K562 (cell line): ENCODE measurements around the gene DUOXA2. TPM values are rescaled to one million over a fixed set of nuclear protein-coding genes. Genes with fewer than 3 reads are reported as not detected.

ENCODE experiments used
- ATAC-seq: fragments of 200-7000 bp; cut with Tn5 transposase; 3 replicates; pipeline ENCODE4 v1.9.1; 2020; ENCODE audit warnings: moderate library complexity
- BruUV-seq: library from RNA; stranded (reverse); fragments of 400-500 nt; replicated peaks from 2 replicates; lab custom pipeline; 2021; lab: Mats Ljungman, UMichigan
- CTCF ChIA-PET: fragments of 300-600 bp; formaldehyde crosslinking; extraction: SDS; loops from one replicate; lab custom pipeline; 2021; ENCODE audit warnings: low intra/inter-chr PET ratio; lab: Yijun Ruan, JAX
- POLR2A ChIA-PET: fragments of 300-600, 350-650 bp; sonication (Branson Sonifier 250); formaldehyde crosslinking; extraction: SDS; loops from one replicate; lab custom pipeline; 2021; ENCODE audit warnings: antibody characterized with exemption, inconsistent platforms; lab: Yijun Ruan, JAX
- DNase-seq, 4 experiments: peaks; one replicate each; pipeline versions ENCODE4 v3.0.0 to v3.0.0-alpha.2; 2011 to 2018; ENCODE audit warnings: low spot score in 3 of 4, mixed read lengths in 3 of 4; ENCODE audit errors: extremely low read depth in 1 of 4
- FAIRE-seq: peaks from 2 replicates; lab custom pipeline; 2011; peaks lifted over from hg19 to GRCh38; lab: Jason Lieb, UNC
- H2AFZ ChIP-seq: 2 replicates; pipeline ENCODE4 v1.6.0; 2011; ENCODE audit warnings: low read depth, low read length, control low read depth, inconsistent platforms
- H3K27ac ChIP-seq: fragments of 200-600 bp; 3 replicates; pipeline ENCODE4 v1.8.0; 2011; ENCODE audit warnings: low read depth, mild to moderate bottlenecking, control low read depth, inconsistent platforms, low read length, moderate library complexity, mixed read lengths; ENCODE audit errors: extremely low read depth
- H3K27me3 ChIP-seq, 2 experiments: fragments of 300-600 bp in 1 of 2; 2 replicates in 1 of 2; 3 replicates in 1 of 2; pipeline versions ENCODE4 v1.6.0 to v1.8.0; 2011; ENCODE audit warnings: inconsistent platforms in 2 of 2, low read length in 2 of 2, mild to moderate bottlenecking in 1 of 2, mixed read lengths in 1 of 2, moderate library complexity in 1 of 2; ENCODE audit not compliant: control insufficient read depth in 2 of 2, insufficient read depth in 2 of 2
- H3K36me3 ChIP-seq: fragments of 300-600 bp; 3 replicates; pipeline ENCODE4 v1.8.0; 2011; ENCODE audit warnings: mild to moderate bottlenecking, low read length, inconsistent platforms; ENCODE audit not compliant: control insufficient read depth, insufficient read depth
- H3K4me1 ChIP-seq, 2 experiments: fragments of 200-600 bp in 1 of 2; replicated peaks in 1 of 2; 2 replicates in 1 of 2; 3 replicates in 1 of 2; pipeline versions ENCODE4 v1.5.1 to v1.8.0; 2011; ENCODE audit warnings: inconsistent platforms in 2 of 2, low read length in 2 of 2, mild to moderate bottlenecking in 1 of 2, mixed read lengths in 1 of 2, moderate library complexity in 1 of 2; ENCODE audit not compliant: control insufficient read depth in 2 of 2, insufficient read depth in 2 of 2
- H3K4me2 ChIP-seq: 2 replicates; pipeline ENCODE4 v1.6.1; 2011; ENCODE audit warnings: low read length, control low read depth, inconsistent platforms, mixed read lengths; ENCODE audit not compliant: insufficient read depth
- H3K4me3 ChIP-seq: fragments of 200-600 bp; sonication (generic), shearing (Covaris generic); 2 replicates; pipeline ENCODE4 v1.5.1; 2016; ENCODE audit warnings: control low read depth, inconsistent platforms
- H3K79me2 ChIP-seq: fragments of 200-600 bp; 3 replicates; pipeline ENCODE4 v1.8.0; 2011; ENCODE audit warnings: low read length, inconsistent platforms; ENCODE audit not compliant: control insufficient read depth, insufficient read depth
- H3K9ac ChIP-seq, 2 experiments: 2 replicates each; pipeline versions ENCODE4 v1.6.0 to v1.6.1; 2011; ENCODE audit warnings: low read depth in 2 of 2, low read length in 2 of 2, control low read depth in 1 of 2, inconsistent platforms in 1 of 2, mild to moderate bottlenecking in 1 of 2, mixed read lengths in 1 of 2; ENCODE audit not compliant: insufficient read depth in 1 of 2
- H3K9me1 ChIP-seq: one replicate; pipeline ENCODE4 v1.6.0; 2011; ENCODE audit warnings: inconsistent platforms, mild to moderate bottlenecking, low read length, moderate library complexity; ENCODE audit not compliant: control insufficient read depth, insufficient read depth
- H3K9me3 ChIP-seq: replicated peaks from 2 replicates; pipeline ENCODE4 v1.5.1; 2011; ENCODE audit warnings: low read depth, low read length, inconsistent platforms; ENCODE audit not compliant: control insufficient read depth, insufficient read depth
- H4K20me1 ChIP-seq: replicated peaks from 2 replicates; pipeline ENCODE4 v1.6.1; 2011; ENCODE audit warnings: low read length, inconsistent platforms, mixed read lengths; ENCODE audit not compliant: control insufficient read depth, insufficient read depth
- CREBBP ChIP-seq: IDR thresholded peaks from one replicate; pipeline ENCODE4 v1.6.1; 2012; ENCODE audit warnings: low read depth, mild to moderate bottlenecking, control low read depth, inconsistent platforms, low read length
- RCOR1 ChIP-seq, 2 experiments: IDR thresholded peaks; 2 replicates each; pipeline ENCODE4 v1.6.1; 2012; ENCODE audit warnings: low read depth in 2 of 2, low read length in 2 of 2, borderline replicate concordance in 1 of 2, improper control_type of control experiment in 1 of 2
- SAFB2 ChIP-seq: fragments of 200-400 bp; formaldehyde crosslinking; IDR thresholded peaks from 2 replicates; pipeline ENCODE4 v1.6.1; 2018; ENCODE audit warnings: borderline replicate concordance, low read length, low read depth, moderate library complexity; ENCODE audit not compliant: severe bottlenecking
- ZBTB17 ChIP-seq: fragments of 450-650 bp; formaldehyde crosslinking; IDR thresholded peaks from 2 replicates; pipeline ENCODE4 v1.4.0; 2020; ENCODE audit warnings: mild to moderate bottlenecking
- ZNF140 ChIP-seq: fragments of 250-450 bp; sonication (Bioruptor Pico); IDR thresholded peaks from 2 replicates; pipeline ENCODE4 v1.8.0; 2021; ENCODE audit warnings: moderate library complexity, mild to moderate bottlenecking, inconsistent platforms
- ZNF239 ChIP-seq: fragments of 250-450 bp; sonication (Bioruptor Pico); IDR thresholded peaks from 2 replicates; pipeline ENCODE4 v1.4.0; 2020; ENCODE audit warnings: mild to moderate bottlenecking
- ZNF431 ChIP-seq: sonication (generic); formaldehyde crosslinking; IDR thresholded peaks from 2 replicates; pipeline ENCODE4 v1.8.0; 2022; ENCODE audit warnings: mild to moderate bottlenecking, missing genetic modification reagents
- WGBS: fragments of 100-300 bp; shearing (Covaris generic); methylation state at CpG from one replicate; pipeline ENCODE4 v1.1.6; 2016; ENCODE audit warnings: low coverage, mixed read lengths; ENCODE audit not compliant: insufficient coverage; ENCODE audit errors: missing lambda C conversion rate; 5-methylcytosine and 5-hydroxymethylcytosine counted together
- in situ Hi-C: fragments of 300-500 bp; cut with MboI; formaldehyde crosslinking; loops from 4 replicates; pipeline ENCODE4 v1.15.0; 2018; ENCODE audit warnings: inconsistent platforms, mixed read lengths
- intact Hi-C: fragments of 100-400 bp; cut with micrococcal nuclease; formaldehyde crosslinking; loops from 2 replicates; pipeline ENCODE4 v1.14.2; 2022
- polyA plus RNA-seq, 8 experiments: library from polyadenylated mRNA; depleted of rRNA in 4 of 8; stranded (reverse) in 5 of 8; unstranded in 3 of 8; fragments of >200 nt; fragmentation: Nextera tagmentation in 2 of 8; fragmentation: Illumina TruSeq in 1 of 8; extraction: Ambion mirVana in 2 of 8; extraction: Trizol in 1 of 8; gene quantifications; 2 replicates each; pipeline versions ENCODE4 v1.2.1 to v1.2.3, GENCODE V29; 2011 to 2014; ENCODE audit warnings: inconsistent platforms in 1 of 8, missing spikeins in 1 of 8
- total RNA-seq, 7 experiments: library from RNA; depleted of rRNA in 6 of 7; stranded (reverse); fragments of >200 nt in 6 of 7; fragmentation: Illumina TruSeq in 2 of 7; extraction: Trizol in 2 of 7; gene quantifications; 2 replicates each; pipeline versions ENCODE4 v1.2.1 to v1.2.3, GENCODE V29; 2011 to 2021; ENCODE audit warnings: low replicate concordance in 1 of 7
- TF ChIP-seq, protein P1 (sequence below): fragments of 450-650 bp; IDR thresholded peaks from 2 replicates; pipeline ENCODE4 v1.7.1; 2018; ENCODE audit warnings: mild to moderate bottlenecking, low read depth; ENCODE audit not compliant: partially characterized antibody

The DUOXA2 gene
- total and polyA plus RNA-seq, 9 of the 15 experiments (the other 6 are each of a cell fraction or from before 2014, with no cell fraction given): not detected

GRCh38 chr15:45100884-45101625 lies 13.1 kb upstream of the DUOXA2 start (continued):
- no peak for TF ChIP-seq CREBBP
- TF ChIP-seq ZNF431: no peak
- no peak for TF ChIP-seq SAFB2
- TF ChIP-seq ZBTB17: no peak
- TF ChIP-seq, all 486 proteins: peak for 0

DNA sequence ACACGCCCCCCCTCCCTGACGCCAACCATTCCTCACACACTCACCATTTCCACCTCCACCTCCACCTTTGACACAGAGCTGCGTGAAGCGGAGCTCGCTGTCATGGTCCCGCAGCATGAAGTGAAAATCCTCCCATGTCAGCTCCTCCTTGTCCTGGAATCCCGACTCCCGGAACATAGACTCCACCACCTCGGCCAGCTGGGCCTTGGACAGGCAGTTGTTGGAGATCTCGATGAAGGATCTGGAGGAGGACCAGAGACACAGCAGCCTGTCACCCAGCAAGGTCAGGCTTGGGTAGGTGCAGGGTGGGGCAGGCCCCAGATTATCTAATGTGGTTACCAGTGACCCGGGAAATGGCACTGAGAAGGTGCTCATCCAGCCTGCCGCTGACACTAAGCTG lies 12.4 kb upstream of the DUOXA2 start:
- WGBS: 22% methylated on average over 12 of the region's 12 CpGs
- no peak overlapping the region for H3K27ac ChIP-seq
- no peak for DNase-seq
- H3K4me3 ChIP-seq: no peak overlapping the region
- no peaks in the 10 kb centered on the region for H3K79me2 ChIP-seq
- TF ChIP-seq, protein P1, sequence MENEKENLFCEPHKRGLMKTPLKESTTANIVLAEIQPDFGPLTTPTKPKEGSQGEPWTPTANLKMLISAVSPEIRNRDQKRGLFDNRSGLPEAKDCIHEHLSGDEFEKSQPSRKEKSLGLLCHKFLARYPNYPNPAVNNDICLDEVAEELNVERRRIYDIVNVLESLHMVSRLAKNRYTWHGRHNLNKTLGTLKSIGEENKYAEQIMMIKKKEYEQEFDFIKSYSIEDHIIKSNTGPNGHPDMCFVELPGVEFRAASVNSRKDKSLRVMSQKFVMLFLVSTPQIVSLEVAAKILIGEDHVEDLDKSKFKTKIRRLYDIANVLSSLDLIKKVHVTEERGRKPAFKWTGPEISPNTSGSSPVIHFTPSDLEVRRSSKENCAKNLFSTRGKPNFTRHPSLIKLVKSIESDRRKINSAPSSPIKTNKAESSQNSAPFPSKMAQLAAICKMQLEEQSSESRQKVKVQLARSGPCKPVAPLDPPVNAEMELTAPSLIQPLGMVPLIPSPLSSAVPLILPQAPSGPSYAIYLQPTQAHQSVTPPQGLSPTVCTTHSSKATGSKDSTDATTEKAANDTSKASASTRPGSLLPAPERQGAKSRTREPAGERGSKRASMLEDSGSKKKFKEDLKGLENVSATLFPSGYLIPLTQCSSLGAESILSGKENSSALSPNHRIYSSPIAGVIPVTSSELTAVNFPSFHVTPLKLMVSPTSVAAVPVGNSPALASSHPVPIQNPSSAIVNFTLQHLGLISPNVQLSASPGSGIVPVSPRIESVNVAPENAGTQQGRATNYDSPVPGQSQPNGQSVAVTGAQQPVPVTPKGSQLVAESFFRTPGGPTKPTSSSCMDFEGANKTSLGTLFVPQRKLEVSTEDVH: no peak
- no peak for TF ChIP-seq ZNF140 (CRISPR knock-in tag)
- no peak for TF ChIP-seq RCOR1 (IDR thresholded peaks at IDR 0.05; ENCODE audit: borderline replicate concordance in 1 of 2, low read depth in 2 of 2, low read length in 2 of 2)
- TF ChIP-seq ZNF239 (CRISPR knock-in tag): peak; percentile 87
- TF ChIP-seq, all 486 proteins: peak for 1
- intact Hi-C loops: no loop called here
- CTCF ChIA-PET: no interaction called here
- POLR2A ChIA-PET: interaction anchor here (1.1 kb wide), 1 partner anchor 8 kb away, joined by 3 read pairs; no protein-coding TSS in a partner anchor
- in situ Hi-C loops: loop anchor here (25.0 kb wide), 1 partner anchor 139 kb away; the partner anchor contains the start of gene TERB2
- BruUV-seq: no TSS peak
- no peaks in the 10 kb centered on the region for H3K9me3 ChIP-seq
- H3K27me3 ChIP-seq: peaks cover 9 to 25% of the 10 kb centered on the region in 2 experiments; a peak in 4 of 5 replicates
- 0 out of 2 replicates have a peak overlapping the region, but pooled peaks have one; percentile 14 for H2AFZ ChIP-seq
- H3K4me2 ChIP-seq: no peak overlapping the region
- ATAC-seq (no peak), FAIRE-seq (no peak)
- peaks cover 9% of the 10 kb centered on the region; the same call in 1 of the 2 replicates for H4K20me1 ChIP-seq
- H3K36me3 ChIP-seq: no peaks in the 10 kb centered on the region
- 0 out of 4 replicates have a peak overlapping the region, but pooled peaks of 1 of the 2 experiments have one; percentile 12 for H3K9ac ChIP-seq
- H3K4me1 ChIP-seq: no peaks in the 10 kb centered on the region; a peak in 2 of 5 replicates
- H3K9me1 ChIP-seq: no peaks in the 10 kb centered on the region
